GM13976 (cell line): Measurements from ENCODE around the gene FOXO3.

Experiments used
- DNase-seq: peaks from one replicate; pipeline ENCODE4 v3.0.0; 2012; ENCODE audit warnings: low spot score
- CTCF ChIP-seq: IDR thresholded peaks from 2 replicates; pipeline ENCODE4 v1.5.1; 2012; ENCODE audit warnings: borderline replicate concordance, mild to moderate bottlenecking; ENCODE audit not compliant: insufficient read depth; ENCODE audit errors: extremely low read depth, missing control alignments, control extremely low read depth
- in situ Hi-C: fragments of 300-500 bp; cut with MboI; formaldehyde crosslinking; loops from one replicate; pipeline ENCODE4 v1.12.0; 2022; ENCODE audit warnings: low sequenced_read_pairs, mixed read lengths, inconsistent platforms; ENCODE audit not compliant: unreplicated experiment

The FOXO3 gene

GRCh38 chr6:108710551-108710950 is 149.8 kb downstream of the FOXO3 start:
- TF ChIP-seq CTCF: no peak
- in situ Hi-C loops: no loop called here
- no peak for DNase-seq

- DNase-seq: no peak
- in situ Hi-C loops: no loop called here
- TF ChIP-seq CTCF: no peak
These were observed 150.4 kb downstream of the FOXO3 start for GRCh38 chr6:108711071-108711470.

GRCh38 chr6:108711826-108712225 is 151.1 kb downstream of the FOXO3 start:
- DNase-seq: no peak
- no peak for TF ChIP-seq CTCF
- in situ Hi-C loops: no loop called here

GRCh38 chr6:108712946-108713345 is 152.2 kb downstream of the FOXO3 start:
- no peak for DNase-seq
- TF ChIP-seq CTCF: no peak
- in situ Hi-C loops: no loop called here

- no peak for DNase-seq
- in situ Hi-C loops: no loop called here
- TF ChIP-seq CTCF: no peak
These were observed 153.5 kb downstream of the FOXO3 start for GRCh38 chr6:108714101-108714765.

- no peak for TF ChIP-seq CTCF
- in situ Hi-C loops: no loop called here
These were observed 154.2 kb downstream of the FOXO3 start for GRCh38 chr6:108714766-108715414.

More at GRCh38 chr6:108714766-108715414, 154.2 kb downstream of the FOXO3 start:
- DNase-seq: no peak
